Activated T-cell treated with anti-CD3 and anti-CD28 coated beads, Interleukin-2, amount 50 U/mL, for 48 hours (primary cell): ENCODE results near the gene SPINT2.
"Not testable (repeated sequence)": the region's sequence is repeated elsewhere in the genome, so short reads cannot be mapped to it uniquely, and the experiment has no call there.

ENCODE experiments used
- DNase-seq, 2 experiments: peaks; one replicate each; pipeline ENCODE4 v3.0.0-alpha.2; 2020

The SPINT2 gene, protein sequence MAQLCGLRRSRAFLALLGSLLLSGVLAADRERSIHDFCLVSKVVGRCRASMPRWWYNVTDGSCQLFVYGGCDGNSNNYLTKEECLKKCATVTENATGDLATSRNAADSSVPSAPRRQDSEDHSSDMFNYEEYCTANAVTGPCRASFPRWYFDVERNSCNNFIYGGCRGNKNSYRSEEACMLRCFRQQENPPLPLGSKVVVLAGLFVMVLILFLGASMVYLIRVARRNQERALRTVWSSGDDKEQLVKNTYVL

DNA sequence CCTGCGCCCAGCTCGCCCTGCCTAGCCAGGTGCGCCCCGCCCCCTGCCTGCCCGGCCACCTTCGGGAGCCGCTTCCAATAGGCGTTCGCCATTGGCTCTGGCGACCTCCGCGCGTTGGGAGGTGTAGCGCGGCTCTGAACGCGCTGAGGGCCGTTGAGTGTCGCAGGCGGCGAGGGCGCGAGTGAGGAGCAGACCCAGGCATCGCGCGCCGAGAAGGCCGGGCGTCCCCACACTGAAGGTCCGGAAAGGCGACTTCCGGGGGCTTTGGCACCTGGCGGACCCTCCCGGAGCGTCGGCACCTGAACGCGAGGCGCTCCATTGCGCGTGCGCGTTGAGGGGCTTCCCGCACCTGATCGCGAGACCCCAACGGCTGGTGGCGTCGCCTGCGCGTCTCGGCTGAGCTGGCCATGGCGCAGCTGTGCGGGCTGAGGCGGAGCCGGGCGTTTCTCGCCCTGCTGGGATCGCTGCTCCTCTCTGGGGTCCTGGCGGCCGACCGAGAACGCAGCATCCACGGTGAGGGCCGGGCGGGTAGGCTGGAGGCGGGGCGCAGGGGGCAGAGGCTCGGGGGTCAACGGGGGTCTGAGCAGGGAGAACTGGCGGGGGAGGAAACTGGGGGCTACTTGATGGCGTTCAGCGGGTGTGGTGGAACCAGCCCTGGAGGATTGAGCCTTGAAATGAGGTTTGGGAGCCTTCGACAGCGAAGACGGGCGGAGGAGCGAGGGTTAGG, at the start of gene SPINT2:
SPINT2 (plus strand) TSS at position 88 of the 727 bp plus-strand sequence; CDS start at position 408, 320 bp downstream.
- no peak for DNase-seq

DNA sequence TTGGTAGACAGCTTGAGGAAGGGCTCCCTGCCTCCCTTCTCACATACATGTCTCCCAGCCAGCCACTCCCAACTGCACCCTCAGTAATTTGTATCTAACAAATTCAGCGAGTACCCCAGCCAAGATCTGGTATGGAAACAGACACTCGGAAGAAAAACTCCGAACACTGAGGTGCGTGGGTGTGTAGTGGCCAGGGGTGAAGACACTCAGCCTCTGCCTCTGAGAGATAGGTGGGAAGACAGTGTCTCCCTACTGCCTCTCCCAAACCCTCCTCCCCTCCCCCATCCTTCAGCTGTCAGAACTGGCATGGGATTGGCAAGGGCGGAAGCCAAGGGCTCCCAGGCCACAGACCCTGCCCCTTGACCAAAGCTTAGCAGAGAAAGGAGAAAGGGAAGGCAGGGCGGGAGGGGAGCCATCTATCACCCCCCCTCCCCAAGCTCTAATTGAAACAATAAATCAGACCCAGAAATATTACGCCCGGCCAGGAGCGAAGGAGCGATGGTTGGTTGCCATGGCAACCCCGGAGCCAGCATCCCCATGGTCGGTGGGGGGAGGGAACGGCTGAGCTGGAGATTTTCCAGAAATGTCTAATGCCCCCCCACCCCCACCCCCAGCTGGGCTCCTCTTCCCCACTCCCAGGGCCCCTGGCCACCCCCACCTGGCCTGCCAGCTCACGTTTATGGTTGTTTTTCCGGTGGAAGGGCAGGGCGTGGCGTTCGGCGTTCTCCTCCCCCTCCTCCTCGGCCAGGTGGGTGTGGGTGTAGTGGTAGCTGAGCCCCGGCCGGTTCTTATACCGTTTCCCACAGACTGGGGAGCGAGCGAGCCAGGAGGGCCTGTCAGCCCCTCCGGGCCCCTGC, 47.4 kb upstream of the SPINT2 start:
- DNase-seq = no peak

DNA sequence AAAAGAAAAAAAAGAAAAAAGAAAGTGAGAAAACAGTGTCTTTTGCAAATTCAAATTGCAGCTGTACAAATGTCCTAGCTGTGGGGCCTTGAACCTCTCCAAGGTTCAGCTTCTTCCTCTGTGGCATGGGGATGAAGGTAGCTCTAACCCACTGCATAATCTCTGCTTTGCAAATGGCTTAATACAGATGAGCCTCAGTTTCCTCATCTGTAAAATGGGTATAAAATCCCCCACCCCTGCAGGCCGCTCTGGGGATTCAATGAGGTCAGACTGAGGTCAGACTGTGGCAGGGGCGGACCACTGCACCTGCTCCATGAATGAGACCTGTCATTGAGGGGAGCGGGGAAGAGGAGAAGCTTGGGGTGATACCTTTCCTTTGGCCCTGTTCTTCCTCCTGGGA, 46.2 kb upstream of the SPINT2 start:
- DNase-seq = no peak

DNA sequence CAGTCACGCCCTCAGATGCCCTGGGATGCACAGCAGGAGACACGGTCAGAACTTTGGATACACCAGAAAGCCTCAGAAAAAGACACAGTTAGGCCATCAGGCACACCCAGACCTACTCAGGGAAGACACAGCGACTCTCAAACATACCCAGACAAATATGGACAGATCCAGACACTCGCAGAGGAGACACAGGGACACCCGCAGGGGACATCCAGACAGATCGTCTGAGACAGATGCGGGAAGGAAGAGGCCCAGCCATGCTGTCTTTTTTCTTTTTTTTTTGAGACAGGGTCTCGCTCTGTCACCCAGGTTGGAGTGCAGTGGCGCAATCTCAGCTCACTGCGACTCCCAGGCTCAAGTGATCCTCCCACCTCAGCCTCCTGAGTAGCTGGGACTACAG, 45.2 kb upstream of the SPINT2 start:
- no peak for DNase-seq

DNA sequence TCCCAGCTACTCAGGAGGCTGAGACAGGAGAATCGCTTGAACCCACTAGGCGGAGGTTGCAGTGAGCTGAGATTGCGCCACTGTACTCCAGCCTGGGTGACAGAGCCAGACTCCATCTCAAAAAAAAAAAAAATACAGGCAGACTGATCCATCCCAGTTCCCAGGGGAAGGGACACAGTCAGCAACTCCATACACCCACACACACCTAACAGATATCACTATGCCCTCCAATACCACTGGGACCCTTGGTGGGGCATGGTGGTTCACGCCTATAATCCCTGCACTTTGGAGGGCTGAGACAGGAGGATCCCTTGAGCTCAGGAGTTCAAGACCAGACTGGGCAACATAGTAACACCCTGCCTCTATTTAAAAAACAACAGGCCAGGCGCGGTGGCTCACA, 43.0 kb upstream of the SPINT2 start:
- DNase-seq = no peak

DNA sequence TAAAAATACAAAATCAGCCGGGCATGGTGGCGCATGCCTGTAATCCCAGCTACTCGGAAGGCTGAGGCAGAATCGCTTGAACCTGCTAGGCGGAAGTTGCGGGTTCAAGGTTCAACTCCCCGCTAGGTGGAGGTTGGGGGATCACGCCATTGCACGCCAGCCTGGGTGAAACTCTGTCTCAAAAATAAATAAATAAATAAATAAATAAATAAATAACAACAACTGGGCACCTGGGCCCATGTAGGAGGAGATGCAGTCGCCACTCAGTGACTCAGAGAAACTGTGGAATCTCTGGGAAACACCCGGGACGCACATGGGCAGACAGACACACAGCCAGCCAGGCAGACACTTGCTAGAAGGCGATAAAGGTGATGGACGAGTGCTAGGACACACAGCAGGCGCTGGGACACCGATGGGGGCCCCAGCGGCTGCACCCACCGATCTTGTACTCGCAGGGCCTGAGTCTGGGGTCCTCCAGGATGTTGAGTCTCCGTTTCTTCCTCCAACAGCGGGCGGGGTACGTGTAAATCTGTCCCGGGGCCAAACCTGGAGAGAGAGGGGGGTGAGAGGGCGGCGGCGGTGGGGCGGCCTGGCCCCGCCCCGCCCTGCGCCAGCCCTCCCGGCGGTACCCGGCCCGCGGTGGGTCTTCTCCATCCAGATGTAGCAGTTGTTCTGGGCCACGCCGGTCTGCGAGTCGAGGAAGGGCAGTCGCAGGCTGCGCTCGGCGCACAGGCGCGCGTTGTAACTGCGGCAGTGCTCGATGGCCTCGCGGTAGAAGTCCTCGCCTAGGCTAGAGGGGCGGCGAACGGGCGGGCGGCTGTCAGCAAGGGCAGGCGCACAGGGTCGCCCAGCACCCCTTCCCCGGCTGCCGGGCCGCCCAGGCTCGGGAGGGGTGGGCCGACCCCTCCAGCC, 42.2 kb upstream of the SPINT2 start:
- no peak for DNase-seq

DNA sequence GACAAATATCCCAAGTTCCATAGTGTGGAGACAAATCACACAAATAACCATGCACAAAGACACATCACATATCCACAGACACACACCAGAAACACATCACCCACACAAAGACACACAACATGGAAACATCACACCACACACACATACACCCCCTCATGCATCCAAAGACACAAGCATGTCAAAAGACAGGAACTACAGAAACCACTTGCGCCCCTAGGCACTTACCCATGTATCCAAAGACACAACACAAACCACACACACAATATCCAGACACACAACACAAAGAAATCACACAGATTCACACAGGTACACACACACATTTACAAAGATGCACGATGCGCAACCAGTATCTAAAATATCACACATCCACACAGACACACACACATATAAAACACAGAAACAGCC, 41.3 kb upstream of the SPINT2 start:
- no peak for DNase-seq

DNA sequence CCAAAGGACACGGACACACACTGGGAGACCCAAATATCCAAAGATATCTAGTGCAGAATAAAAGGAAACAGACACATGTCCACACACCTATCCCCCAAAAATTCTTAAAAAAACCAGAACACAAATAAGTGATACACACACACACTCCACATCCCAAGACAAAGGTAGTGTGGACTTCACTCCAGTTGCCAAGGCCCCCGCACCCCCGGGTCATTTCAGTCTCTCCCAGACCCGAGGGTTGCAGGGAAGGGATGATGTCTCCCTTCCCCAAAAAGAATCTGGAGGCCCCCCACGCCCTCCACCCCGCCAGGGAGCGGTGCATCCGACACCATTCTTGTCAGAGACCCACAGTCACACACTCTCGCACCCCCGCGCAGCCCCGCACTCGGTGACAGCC, 40.8 kb upstream of the SPINT2 start:
- no peak for DNase-seq

DNA sequence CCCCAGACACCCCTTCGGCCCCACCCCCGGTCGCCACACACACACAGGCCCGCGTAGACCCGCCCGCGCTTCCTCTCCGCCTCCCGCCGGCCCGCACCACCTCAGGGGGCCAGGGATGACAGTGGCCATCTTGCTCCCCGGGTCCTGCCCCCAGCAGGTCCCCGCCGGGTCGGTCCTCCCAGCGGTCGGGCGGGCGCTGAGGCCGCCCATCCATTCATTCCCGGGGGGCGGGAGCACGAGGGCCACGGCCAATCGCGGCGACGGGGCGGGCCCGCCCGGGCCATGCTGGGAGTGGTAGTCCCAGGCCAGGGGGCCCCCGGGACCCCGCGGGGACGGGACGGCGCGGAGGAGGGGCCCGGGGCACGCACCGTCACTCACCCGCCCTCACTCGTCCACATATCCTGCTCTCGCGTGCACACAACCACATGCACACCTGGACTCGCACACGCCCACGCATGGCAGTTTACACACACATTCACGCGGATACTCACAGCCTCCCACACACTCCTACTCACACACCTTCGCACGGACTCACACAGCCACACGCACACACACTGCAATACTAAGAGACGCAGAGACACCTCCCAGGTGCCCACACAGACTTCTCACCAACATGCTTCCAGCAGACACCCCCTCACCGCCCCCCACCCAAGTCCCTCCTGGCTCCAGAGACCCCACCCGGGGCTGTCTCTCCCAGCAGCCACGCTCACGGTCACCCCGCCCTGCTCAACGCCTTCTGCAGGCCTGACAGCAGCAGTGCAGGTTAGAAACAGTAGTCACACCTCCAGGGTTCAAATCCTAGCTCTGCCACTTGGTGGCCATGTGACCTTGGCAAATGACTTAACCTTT, 40.1 kb upstream of the SPINT2 start, which contains the start of gene DPF1:
DPF1 (minus strand) TSS at position 209 of the 849 bp plus-strand sequence; CDS start at position 129, 80 bp downstream.
- DNase-seq = peak; percentile 74 to 81

DNA sequence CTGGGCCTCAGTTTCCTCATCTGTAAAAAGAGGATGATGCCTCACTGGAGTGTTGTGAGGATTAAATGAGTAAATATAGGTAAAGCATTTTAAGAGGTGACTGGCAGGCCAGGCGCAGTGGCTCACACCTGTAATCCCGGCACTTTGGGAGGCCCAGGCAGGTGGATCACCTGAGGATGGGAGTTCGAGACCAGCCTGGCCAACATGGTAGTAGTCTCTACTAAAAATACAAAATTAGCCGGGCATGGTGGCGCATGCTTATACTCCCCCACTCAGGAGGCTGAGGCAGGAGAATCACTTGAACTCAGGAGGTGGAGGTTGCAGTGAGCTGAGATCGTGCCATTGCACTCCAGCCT, 39.5 kb upstream of the SPINT2 start:
- DNase-seq = not testable (repeated sequence)

DNA sequence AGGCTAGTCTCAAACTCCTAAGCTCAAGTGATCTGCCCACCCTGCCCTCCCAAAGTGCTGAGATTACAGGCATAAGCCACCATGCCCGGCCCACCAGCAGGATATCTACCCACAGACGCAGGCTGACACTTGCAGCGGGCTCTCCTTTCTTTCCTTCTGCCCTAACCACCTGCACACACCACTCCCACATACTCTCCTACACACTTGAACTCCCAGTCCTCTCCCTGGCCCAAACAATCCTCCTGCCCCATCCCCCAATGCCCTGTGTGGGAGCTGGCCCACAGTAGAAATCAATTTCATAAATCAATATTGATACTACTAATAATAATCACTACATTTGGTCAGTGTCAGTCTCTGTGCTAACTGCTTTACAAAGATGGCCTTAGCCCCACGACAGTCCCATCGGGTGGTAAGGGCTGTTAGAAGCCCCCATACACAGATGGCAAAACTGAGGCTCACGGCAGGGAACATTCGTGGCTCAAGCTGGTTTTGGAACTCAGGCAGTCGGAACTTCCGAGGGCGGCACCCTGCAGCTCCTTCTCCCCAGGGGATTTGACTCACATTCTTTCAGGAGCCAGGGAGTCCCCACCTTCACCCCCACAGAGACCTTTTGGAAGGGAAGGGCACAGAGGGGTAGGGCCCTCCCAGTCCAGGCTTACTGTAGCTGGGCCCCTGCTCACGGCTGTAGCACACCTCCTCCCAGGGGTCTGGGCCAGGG, 36.9 kb upstream of the SPINT2 start:
- no peak for DNase-seq

DNA sequence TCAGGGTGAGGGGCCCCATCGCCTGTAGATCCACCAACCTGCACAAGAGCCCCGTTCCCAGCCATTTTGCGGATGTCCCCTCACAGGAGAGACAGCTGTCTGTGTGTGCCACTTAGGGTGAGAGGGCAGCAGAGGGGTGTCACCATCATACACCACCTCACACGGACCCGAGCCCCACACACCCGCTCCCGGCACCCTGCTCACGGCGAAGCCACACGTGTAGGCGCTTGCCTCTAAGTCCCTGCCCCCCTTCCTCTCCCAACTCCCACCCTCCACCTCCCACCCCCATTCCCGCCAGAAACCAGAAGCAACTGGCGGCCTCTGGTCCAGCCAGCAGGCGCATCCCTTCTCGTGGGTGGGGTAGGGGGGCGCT, 36.4 kb upstream of the SPINT2 start:
- no peak for DNase-seq

DNA sequence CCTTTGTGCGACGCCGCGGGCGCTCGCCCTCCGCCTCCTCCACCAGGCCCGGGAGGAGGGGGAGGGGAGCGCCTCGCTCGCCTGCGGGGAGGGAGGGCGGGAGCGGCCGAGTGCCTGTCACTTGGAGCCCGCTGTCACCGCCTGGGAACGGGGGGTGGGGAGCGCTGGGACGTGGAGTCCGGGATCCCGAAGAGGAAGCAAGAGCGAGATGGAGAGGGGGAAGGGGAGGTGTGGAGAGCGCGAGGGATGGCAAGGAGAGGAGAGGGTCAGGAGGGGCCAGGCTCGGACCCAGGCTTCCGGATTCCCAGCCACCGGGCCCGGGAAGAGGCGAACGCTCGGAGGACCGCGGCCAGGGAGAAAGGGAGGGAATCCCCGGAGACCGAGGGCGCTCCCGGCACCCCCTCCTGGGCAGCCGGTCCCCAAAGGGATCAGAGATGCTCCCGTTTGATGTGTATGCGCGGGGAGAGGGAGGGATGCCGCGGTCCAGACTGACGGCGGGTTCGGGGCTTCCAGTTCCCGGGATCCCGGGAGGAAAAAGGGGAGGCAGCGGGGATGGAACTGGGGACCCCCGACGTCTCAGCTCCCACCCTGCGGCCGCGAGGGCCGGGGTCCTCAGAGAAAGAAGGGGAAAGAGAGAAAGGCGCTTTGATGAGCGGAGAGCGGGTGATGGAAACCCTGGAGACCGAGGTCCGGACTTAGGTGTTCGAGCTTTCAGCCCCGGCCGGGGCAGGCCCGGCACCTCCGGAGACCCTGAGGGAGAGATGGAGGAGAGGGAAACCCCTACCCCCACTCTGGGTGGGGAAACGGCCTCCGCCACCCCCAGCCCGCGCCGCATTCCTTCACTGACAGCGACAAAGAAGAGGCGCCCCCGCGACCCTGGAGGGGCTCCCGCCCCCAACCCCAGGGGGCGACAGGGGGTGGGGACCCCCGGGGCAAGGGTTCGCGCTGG, 35.6 kb upstream of the SPINT2 start:
- DNase-seq = no peak

DNA sequence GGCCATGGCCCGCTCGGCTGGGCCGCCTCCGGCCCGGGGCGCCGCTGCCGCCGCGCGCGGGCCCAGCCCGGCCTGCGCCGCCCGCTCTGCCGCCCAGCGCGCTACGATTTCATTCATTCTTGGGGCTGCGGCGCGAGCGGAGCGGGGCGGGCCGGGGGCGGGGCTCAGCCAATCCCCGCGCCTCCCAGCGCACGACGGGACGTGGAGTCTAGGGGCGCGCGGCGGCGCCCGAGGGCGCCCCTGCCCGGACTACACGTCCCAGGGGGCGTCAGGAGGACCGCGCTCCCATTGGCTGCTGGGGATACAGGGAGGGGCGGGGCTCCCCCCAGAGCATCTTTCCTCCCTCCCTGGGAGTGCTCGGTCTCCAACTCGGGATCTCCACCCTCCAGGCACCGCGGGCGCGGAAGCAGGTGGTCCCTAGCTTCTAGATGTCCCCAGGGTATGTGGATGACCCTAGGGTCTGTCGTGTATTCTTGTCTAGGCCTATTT, 34.7 kb upstream of the SPINT2 start:
- peak; percentile 81 to 86 for DNase-seq

DNA sequence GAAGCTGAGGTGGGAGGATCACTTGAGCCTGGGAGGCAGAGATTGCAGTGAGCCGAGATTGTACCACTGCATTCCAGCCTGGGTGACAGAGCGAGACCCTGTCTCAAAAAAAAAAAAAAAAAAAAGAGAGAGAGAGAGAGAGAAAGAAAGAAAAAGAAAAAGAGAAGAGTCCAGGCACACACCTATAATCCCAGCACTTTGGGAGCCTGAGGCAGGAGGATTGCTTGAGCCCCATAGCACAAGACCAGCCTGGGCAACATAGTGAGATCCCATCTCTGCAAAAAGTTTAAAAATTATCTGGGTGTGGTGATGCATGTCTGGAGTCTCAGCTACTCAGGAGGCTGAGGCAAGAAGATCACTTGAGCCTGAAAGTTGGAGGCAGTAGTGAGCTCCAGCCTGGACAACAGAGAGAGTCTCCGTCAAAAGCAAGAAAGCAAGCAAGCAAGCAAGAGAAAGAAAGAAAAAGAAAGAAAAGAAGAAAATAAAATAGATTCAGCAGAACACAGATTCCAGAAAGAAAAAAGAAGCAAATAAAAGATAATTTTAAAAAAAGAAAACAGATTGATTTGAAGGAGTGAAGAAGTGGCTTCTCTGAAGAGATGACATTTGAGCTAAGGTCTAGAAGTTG, 33.8 kb upstream of the SPINT2 start:
- DNase-seq = not testable (repeated sequence)

DNA sequence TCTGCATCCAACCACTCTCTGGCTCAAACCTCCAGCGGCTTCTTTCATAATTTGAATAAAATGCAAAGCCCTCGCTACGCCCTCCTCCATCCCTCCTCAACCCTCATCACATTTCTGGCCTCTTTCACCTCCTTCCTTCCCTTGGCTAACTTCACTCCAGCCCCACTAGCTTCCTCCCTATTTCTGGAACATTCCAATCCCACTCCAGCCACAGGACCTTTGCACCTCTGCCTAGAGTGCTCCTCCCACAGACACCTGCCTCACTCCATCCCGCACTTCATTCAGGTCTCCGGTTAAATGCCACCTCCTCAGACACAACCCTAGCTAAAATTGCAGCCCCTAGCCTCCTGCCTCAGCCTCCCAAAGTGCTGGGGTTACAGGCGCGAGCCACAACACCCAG, 32.5 kb upstream of the SPINT2 start:
- DNase-seq = no peak

DNA sequence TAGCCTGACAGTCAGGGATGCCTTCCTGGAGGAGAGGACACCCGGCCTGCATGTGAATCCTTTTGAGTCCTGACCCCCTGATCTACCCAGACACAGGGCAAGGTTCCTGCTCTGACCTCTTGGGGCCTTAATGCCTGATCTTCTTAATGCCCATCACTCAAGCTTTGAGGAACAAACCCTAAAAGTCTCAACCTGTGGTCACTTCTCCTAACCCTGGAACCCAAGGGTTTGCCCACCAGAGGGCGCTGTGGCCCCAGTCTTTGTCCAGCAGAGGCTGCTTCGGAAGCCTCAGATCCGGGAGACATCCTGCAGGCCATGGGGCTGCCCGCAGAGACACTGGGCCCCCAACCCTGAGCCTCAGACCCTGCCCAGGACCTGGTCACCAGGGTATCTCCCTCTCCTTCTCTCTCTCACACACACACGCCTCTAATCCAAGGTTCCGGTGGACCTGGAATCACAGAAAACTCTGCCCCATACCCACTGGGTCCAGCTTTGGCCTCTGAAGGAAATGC, 30.6 kb upstream of the SPINT2 start:
- DNase-seq = peak; percentile 88 to 89

DNA sequence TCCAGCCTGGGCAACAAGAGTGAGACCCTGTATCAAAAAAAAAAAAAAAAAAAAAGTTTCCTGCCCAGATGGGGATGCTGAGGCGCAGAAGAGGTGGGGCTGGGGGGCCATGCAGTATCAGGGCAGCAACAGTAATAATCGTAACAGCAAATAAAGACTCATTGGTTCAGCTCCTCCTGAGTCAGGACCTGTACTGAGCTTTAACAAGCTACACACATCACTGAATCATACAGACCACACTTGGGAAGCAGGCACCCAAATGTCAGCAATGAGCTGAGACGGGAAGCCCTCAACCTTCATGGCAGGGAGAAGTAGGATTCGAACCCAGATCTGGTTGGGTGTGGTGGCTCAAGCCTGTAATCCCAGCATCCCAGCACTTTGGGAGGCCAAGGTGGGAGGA, 29.8 kb upstream of the SPINT2 start:
- DNase-seq = no peak

DNA sequence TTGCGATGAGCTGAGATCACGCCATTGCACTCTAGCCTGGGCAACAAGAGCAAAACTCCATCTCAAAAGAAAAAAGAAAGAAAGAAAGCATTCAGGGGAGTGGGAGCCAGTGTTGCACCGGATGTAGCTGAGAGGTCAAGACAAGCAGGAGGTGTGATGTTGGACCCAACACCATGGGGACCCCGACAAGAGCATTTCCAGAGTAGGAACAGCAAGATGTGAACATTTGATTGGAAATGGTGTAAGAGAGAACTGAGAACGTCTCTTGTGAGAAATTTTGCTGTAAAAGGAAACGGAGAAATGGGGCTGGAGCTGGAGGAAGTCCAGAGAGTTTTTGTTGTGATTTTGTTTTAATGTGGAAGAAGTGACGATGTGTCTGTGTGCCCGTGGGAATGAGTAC, 24.6 kb upstream of the SPINT2 start:
- no peak for DNase-seq
